T-helper 1 cell treated with Interleukin-12 subunit alpha and Interleukin-12 subunit beta and Interleukin-4 antibody, amounts not matched to agents 30 μg/mL and 1 μg/mL, for 36 hours (primary cell): ENCODE results near the gene WAC.
A peak's percentile ranks its signal among the peaks of the same experiment; 100 is the strongest.

Experiments
- H3K27ac Mint-ChIP-seq: one replicate; pipeline ENCODE4 v1.8.0; 2021; ENCODE audit warnings: mild to moderate bottlenecking, mixed read lengths
- H3K27me3 Mint-ChIP-seq: one replicate; pipeline ENCODE4 v1.8.0; 2021; ENCODE audit warnings: low read depth, mixed read lengths
- H3K36me3 Mint-ChIP-seq: one replicate; pipeline ENCODE4 v1.8.0; 2021; ENCODE audit warnings: low read depth, mixed read lengths
- H3K4me1 Mint-ChIP-seq: one replicate; pipeline ENCODE4 v1.8.0; 2021; ENCODE audit warnings: low read depth, mixed read lengths
- H3K4me3 Mint-ChIP-seq: one replicate; pipeline ENCODE4 v1.8.0; 2021; ENCODE audit warnings: mild to moderate bottlenecking, moderate library complexity, mixed read lengths
- H3K9me3 Mint-ChIP-seq: one replicate; pipeline ENCODE4 v1.8.0; 2021; ENCODE audit warnings: mixed read lengths

WAC gene

GRCh38 chr10:28668363-28669226 lies 135.7 kb downstream of the WAC start:
- Mint-ChIP-seq H3K27me3 (peaks cover 83% of the 10 kb centered on the region), H3K27ac (peak overlapping the region; percentile 19), H3K36me3 (no peaks in the 10 kb centered on the region), H3K9me3 (no peaks in the 10 kb centered on the region), H3K4me1 (peaks cover 7% of the 10 kb centered on the region), H3K4me3 (peak overlapping the region; percentile 79)

- Mint-ChIP-seq H3K27me3 (peaks cover 88% of the 10 kb centered on the region), H3K27ac (no peak overlapping the region), H3K4me1 (peaks cover 7% of the 10 kb centered on the region), H3K9me3 (no peaks in the 10 kb centered on the region), H3K36me3 (no peaks in the 10 kb centered on the region), H3K4me3 (peak overlapping the region; percentile 79)
These were observed 136.6 kb downstream of the WAC start for GRCh38 chr10:28669227-28670173.
